ENCODE results near the gene HDHD3.
"Not testable (repeated sequence)": the region's sequence is repeated elsewhere in the genome, so short reads cannot be mapped to it uniquely, and the experiment has no call there.

HDHD3 gene

GRCh38 chr9:113388833-113389232 is 12.0 kb upstream of the HDHD3 start:
- no peaks in the 10 kb centered on the region for H3K9me3 ChIP-seq (ENCODE audit: control insufficient read depth in 1 of 2, low read length in 2 of 2)
- no peak overlapping the region for H3K27ac ChIP-seq (ENCODE audit: low read length)
- H3K4me3 ChIP-seq (ENCODE audit: low read depth in 1 of 2, low read length in 2 of 2), result no peak overlapping the region
- H3K4me1 ChIP-seq (ENCODE audit: control insufficient read depth in 1 of 2, insufficient read depth in 2 of 2, low read length in 2 of 2), result no peaks in the 10 kb centered on the region
- no peaks in the 10 kb centered on the region for H3K27me3 ChIP-seq (ENCODE audit: low read depth, low read length)
- H3K36me3 ChIP-seq (ENCODE audit: control insufficient read depth in 1 of 2, insufficient read depth in 2 of 2, low read length in 2 of 2), result peaks cover 40 to 78% of the 10 kb centered on the region in 2 donors

GRCh38 chr9:113387560-113388230 is 10.9 kb upstream of the HDHD3 start:
- Histone ChIP-seq H3K27me3 (ENCODE audit: low read depth, low read length) (no peaks in the 10 kb centered on the region), H3K27ac (ENCODE audit: low read length) (no peak overlapping the region), H3K4me3 (ENCODE audit: low read depth in 1 of 2, low read length in 2 of 2) (no peak overlapping the region), H3K4me1 (ENCODE audit: control insufficient read depth in 1 of 2, insufficient read depth in 2 of 2, low read length in 2 of 2) (no peaks in the 10 kb centered on the region), H3K36me3 (ENCODE audit: control insufficient read depth in 1 of 2, insufficient read depth in 2 of 2, low read length in 2 of 2) (peaks cover 40 to 70% of the 10 kb centered on the region in 2 donors), H3K9me3 (ENCODE audit: control insufficient read depth in 1 of 2, low read length in 2 of 2) (no peaks in the 10 kb centered on the region)

GRCh38 chr9:113386571-113387393 is 10.0 kb upstream of the HDHD3 start:
- H3K27ac ChIP-seq (ENCODE audit: low read length), result no peak overlapping the region
- H3K4me3 ChIP-seq (ENCODE audit: low read depth in 1 of 2, low read length in 2 of 2), result no peak overlapping the region
- H3K36me3 ChIP-seq (ENCODE audit: control insufficient read depth in 1 of 2, insufficient read depth in 2 of 2, low read length in 2 of 2), result peaks cover 38 to 61% of the 10 kb centered on the region in 2 donors

DNA sequence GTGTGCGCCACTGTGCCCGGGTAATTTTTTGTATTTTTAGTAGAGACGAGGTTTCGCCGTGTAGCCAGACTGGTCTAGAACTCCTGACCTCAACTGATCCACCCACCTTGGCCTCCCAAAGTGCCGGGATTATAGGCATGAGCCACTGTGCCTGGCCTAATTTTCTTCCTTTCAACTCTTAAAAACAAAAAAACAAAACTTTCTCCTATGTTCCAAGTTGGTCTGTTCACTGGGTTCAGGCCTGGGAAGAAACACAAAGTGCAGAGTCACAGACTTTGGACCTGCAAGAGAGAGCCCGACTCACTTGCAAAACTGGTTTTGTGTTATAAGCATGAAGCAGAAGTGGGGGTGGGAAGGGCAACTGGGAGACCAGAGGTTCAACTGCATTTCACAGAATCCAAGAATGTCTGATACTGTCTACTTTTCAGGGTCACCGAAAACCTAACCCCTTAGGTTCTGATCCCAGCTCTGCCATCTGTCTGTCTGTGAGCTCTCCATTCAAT is 5.2 kb upstream of the HDHD3 start:
- H3K27me3 ChIP-seq (ENCODE audit: low read depth, low read length), result no peaks in the 10 kb centered on the region
- H3K4me3 ChIP-seq (ENCODE audit: low read depth in 1 of 2, low read length in 2 of 2), result no peak overlapping the region
- H3K4me1 ChIP-seq (ENCODE audit: control insufficient read depth in 1 of 2, insufficient read depth in 2 of 2, low read length in 2 of 2), result peaks cover 0 to 4% of the 10 kb centered on the region in 2 donors
- peaks cover 3 to 13% of the 10 kb centered on the region in 2 donors for H3K36me3 ChIP-seq (ENCODE audit: control insufficient read depth in 1 of 2, insufficient read depth in 2 of 2, low read length in 2 of 2)
- no peak overlapping the region for H3K27ac ChIP-seq (ENCODE audit: low read length)
- H3K9me3 ChIP-seq (ENCODE audit: control insufficient read depth in 1 of 2, low read length in 2 of 2), result no peaks in the 10 kb centered on the region

More at GRCh38 chr9:113386571-113387393, 10.0 kb upstream of the HDHD3 start:
- no peaks in the 10 kb centered on the region for H3K4me1 ChIP-seq (ENCODE audit: control insufficient read depth in 1 of 2, insufficient read depth in 2 of 2, low read length in 2 of 2)
- H3K9me3 ChIP-seq (ENCODE audit: control insufficient read depth in 1 of 2, low read length in 2 of 2), result no peaks in the 10 kb centered on the region
- H3K27me3 ChIP-seq (ENCODE audit: low read depth, low read length), result no peaks in the 10 kb centered on the region

DNA sequence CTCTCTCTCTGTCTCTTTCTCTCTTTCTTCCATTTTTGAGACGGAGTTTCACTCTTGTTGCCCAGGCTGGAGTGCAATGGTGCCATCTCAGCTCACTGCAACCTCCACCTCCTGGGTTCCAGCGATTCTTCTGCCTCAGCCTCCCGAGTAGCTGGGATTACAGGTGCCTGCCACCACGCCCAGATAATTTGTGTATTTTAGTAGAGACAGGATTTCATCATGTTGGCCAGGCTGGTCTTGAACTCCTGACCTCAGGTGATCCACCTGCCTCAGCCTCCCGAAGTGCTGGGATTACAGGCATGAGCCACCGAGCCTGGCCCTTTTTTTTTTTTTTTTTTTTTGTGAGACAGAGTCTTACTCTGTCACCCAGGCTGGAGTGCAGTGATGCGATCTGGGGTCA is 4.7 kb upstream of the HDHD3 start:
- H3K27me3 ChIP-seq (ENCODE audit: low read depth, low read length); H3K27ac ChIP-seq (ENCODE audit: low read length); H3K9me3 ChIP-seq (ENCODE audit: control insufficient read depth in 1 of 2, low read length in 2 of 2); H3K4me3 ChIP-seq (ENCODE audit: low read depth in 1 of 2, low read length in 2 of 2); H3K4me1 ChIP-seq (ENCODE audit: control insufficient read depth in 1 of 2, insufficient read depth in 2 of 2, low read length in 2 of 2); H3K36me3 ChIP-seq (ENCODE audit: control insufficient read depth in 1 of 2, insufficient read depth in 2 of 2, low read length in 2 of 2): not testable (repeated sequence)

DNA sequence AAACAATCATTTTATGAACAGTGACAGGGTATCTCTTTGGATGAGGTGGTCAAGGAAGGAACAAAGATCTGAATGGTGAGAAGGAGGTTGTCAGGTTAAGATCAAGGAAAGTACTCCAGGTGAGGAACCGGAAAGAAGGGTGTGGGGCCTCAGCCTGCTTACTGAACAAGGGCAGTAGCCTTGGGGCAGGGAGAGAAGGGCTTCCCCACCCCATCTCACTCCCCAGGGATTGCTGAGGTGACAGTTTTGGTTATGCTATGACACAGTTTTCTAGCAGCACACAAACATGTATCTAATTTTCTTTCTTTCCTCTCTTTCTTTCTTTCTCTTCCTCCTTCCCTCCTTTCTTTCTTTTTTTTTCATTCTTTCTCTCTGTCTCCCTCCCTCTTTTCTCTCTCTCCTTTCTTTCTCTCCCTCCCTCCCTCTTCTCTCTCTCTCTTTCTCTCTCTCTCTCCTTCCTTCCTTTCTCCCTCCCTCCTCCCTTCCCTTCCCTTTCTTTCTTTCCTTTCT is 4.1 kb upstream of the HDHD3 start:
- H3K4me1 ChIP-seq (ENCODE audit: control insufficient read depth in 1 of 2, insufficient read depth in 2 of 2, low read length in 2 of 2), result peaks cover 0 to 5% of the 10 kb centered on the region in 2 donors
- H3K36me3 ChIP-seq (ENCODE audit: control insufficient read depth in 1 of 2, insufficient read depth in 2 of 2, low read length in 2 of 2), result peaks cover 0 to 4% of the 10 kb centered on the region in 2 donors
- no peak overlapping the region for H3K27ac ChIP-seq (ENCODE audit: low read length)

DNA sequence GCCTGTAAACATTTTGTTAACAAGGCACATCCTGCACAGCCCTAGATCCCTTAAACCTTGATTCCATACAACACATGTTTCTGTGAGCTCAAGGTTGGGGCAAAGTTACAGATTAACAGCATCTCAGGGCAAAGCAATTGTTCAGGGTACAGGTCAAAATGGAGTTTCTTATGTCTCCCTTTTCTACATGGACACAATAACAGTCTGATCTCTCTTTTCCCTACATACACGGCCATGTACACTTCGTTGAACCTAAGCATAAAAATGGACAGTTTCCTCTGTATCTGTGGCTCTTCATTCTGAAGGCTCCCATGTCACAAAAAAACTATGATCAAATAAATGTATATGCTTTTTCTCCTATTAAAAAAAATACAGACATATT is 3.0 kb upstream of the HDHD3 start:
- not testable (repeated sequence) for H3K4me3 ChIP-seq (ENCODE audit: low read depth in 1 of 2, low read length in 2 of 2); H3K27me3 ChIP-seq (ENCODE audit: low read depth, low read length); H3K9me3 ChIP-seq (ENCODE audit: control insufficient read depth in 1 of 2, low read length in 2 of 2); H3K36me3 ChIP-seq (ENCODE audit: control insufficient read depth in 1 of 2, insufficient read depth in 2 of 2, low read length in 2 of 2); H3K27ac ChIP-seq (ENCODE audit: low read length)
- peaks cover 0 to 13% of the 10 kb centered on the region in 2 donors for H3K4me1 ChIP-seq (ENCODE audit: control insufficient read depth in 1 of 2, insufficient read depth in 2 of 2, low read length in 2 of 2)

More for the DNA sequence above, 4.1 kb upstream of the HDHD3 start:
- no peak overlapping the region for H3K4me3 ChIP-seq (ENCODE audit: low read depth in 1 of 2, low read length in 2 of 2)
- H3K9me3 ChIP-seq (ENCODE audit: control insufficient read depth in 1 of 2, low read length in 2 of 2), result no peaks in the 10 kb centered on the region
- no peaks in the 10 kb centered on the region for H3K27me3 ChIP-seq (ENCODE audit: low read depth, low read length)

- not testable (repeated sequence) for H3K27ac ChIP-seq (ENCODE audit: low read length); H3K4me3 ChIP-seq (ENCODE audit: low read depth in 1 of 2, low read length in 2 of 2); H3K36me3 ChIP-seq (ENCODE audit: control insufficient read depth in 1 of 2, insufficient read depth in 2 of 2, low read length in 2 of 2); H3K27me3 ChIP-seq (ENCODE audit: low read depth, low read length); H3K9me3 ChIP-seq (ENCODE audit: control insufficient read depth in 1 of 2, low read length in 2 of 2)
- peaks cover 0 to 13% of the 10 kb centered on the region in 2 donors for H3K4me1 ChIP-seq (ENCODE audit: control insufficient read depth in 1 of 2, insufficient read depth in 2 of 2, low read length in 2 of 2)
Measured at GRCh38 chr9:113379094-113379828, 2.5 kb upstream of the HDHD3 start.

DNA sequence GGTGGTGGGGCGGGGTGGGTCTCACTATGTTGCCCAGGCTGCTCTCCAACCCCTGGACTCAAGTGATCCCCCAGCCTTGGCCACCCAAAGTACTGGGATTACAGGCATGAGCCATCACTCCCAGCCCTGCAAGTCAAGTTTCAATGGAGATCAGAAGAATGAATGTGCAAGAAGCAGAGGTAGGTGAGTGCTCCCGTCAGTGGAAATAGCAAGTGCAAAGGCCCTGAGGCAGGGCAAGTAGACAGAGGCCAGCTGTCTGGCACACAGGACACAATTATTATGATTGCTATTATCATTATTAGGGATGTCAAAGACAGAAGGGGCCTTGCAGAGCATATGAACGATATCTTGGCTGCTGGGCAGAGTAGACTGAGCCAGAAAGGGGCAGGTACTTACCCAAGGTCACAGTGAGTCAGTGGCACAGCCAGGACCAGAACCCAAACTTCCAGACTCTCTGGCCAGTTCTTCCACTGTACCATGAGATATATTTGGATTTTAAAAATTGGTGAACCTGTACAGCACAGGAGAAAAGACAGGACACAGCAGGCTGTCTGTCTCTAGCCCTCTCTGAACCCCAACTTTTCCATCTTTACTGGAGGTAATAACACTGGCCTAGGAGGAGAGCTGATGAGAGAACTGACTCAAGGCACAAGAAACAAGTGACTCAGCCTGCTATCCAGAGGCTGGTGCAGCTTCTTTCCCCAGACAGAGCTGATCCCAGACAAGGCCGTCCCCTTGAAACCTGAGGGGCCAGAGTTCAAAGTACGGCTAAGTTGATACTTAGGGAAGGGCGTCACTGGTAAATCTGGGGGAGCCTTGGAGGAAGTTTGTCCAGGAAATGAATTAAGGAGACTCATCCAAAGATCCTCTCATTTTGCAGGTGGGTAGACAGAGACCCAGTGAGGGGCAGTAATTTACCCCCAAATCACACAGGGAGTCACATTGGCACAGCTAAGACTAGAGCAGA is 1.4 kb downstream of the HDHD3 start:
- Histone ChIP-seq H3K27ac (ENCODE audit: low read length) (no peak overlapping the region), H3K4me1 (ENCODE audit: control insufficient read depth in 1 of 2, insufficient read depth in 2 of 2, low read length in 2 of 2) (peaks cover 0 to 13% of the 10 kb centered on the region in 2 donors), H3K9me3 (ENCODE audit: control insufficient read depth in 1 of 2, low read length in 2 of 2) (no peaks in the 10 kb centered on the region), H3K27me3 (ENCODE audit: low read depth, low read length) (no peaks in the 10 kb centered on the region), H3K4me3 (ENCODE audit: low read depth in 1 of 2, low read length in 2 of 2) (peak overlapping the region; percentile 59 to 77), H3K36me3 (ENCODE audit: control insufficient read depth in 1 of 2, insufficient read depth in 2 of 2, low read length in 2 of 2) (peaks cover 11 to 20% of the 10 kb centered on the region in 2 donors)

DNA sequence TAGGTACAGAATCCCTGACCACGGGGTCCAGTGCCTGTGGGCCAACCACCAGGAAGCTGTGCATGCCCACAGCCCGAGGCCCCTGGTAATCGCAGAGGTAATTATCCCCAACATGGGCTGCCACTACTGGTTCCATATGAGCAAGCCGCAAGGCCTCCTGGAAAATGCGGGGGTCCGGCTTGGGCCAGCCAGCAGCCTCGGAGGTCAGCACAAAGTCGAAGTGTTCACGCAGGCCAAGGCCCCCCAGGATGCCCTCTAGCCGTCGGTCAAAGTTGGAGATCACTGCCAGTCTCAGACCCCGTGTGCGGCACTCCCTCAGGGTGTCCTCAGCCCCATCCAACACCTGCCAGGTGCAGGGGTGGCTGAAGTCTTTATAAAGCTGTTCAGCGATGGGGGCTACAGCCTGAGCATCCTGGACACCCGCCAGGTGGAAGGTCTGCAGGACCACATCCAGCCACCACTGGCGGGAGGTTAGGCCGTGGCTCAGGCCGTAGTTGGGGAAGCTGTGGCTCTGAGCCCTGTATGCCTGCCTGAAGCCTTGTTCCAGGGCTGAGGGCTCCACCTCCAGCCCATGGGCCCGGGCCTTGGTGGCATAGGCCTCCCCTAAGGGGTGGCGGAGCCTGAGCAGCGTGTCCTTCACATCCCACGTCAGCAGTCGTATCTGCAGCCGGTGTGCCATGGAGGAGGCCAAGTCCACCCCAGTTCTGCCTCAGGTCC is 3.0 kb downstream of the HDHD3 start:
- no peaks in the 10 kb centered on the region for H3K27me3 ChIP-seq (ENCODE audit: low read depth, low read length)
- H3K4me1 ChIP-seq (ENCODE audit: control insufficient read depth in 1 of 2, insufficient read depth in 2 of 2, low read length in 2 of 2), result peaks cover 0 to 13% of the 10 kb centered on the region in 2 donors
- H3K36me3 ChIP-seq (ENCODE audit: control insufficient read depth in 1 of 2, insufficient read depth in 2 of 2, low read length in 2 of 2), result peaks cover 11 to 20% of the 10 kb centered on the region in 2 donors
- H3K4me3 ChIP-seq (ENCODE audit: low read depth in 1 of 2, low read length in 2 of 2), result no peak overlapping the region
- no peaks in the 10 kb centered on the region for H3K9me3 ChIP-seq (ENCODE audit: control insufficient read depth in 1 of 2, low read length in 2 of 2)
- H3K27ac ChIP-seq (ENCODE audit: low read length), result no peak overlapping the region
